ENCODE data around the gene PACS2. TPM values are rescaled to one million over a fixed set of nuclear protein-coding genes. Genes with fewer than 3 reads are reported as not detected.
"Not testable (repeated sequence)": the region's sequence is repeated elsewhere in the genome, so short reads cannot be mapped to it uniquely, and the experiment has no call there.

PACS2 gene
- total and polyA plus RNA-seq, 4 experiments from 2014 or later = 1.9 to 76.6 (median 39.3) TPM

- peak overlapping the region in 6 of 8 donors; percentile 1 to 60 (median 18) for H3K4me3 Mint-ChIP-seq
- no peak overlapping the region for H3K4me3 ChIP-seq (ENCODE audit: low read length in 2 of 2)
- H3K27me3 Mint-ChIP-seq = no peaks in the 10 kb centered on the region
- ChIA-PET CTCF (ENCODE audit: partially characterized antibody) (no interaction called here), POLR2A (ENCODE audit: partially characterized antibody) (interaction anchor here (0.7 kb wide), 1 partner anchor 31 kb away, joined by 3 read pairs; the partner anchor contains the start of gene BRF1)
- no peak overlapping the region for H3K27ac ChIP-seq (ENCODE audit: low read depth, low read length)
- H3K9me3 ChIP-seq (ENCODE audit: control insufficient read depth in 1 of 2, low read length in 2 of 2) = no peaks in the 10 kb centered on the region
- peak overlapping the region in 5 of 7 donors; percentile 18 to 87 (median 65) for H3K27ac Mint-ChIP-seq
- peaks cover 0 to 4% of the 10 kb centered on the region in 2 donors for H3K36me3 Mint-ChIP-seq
- peaks cover 21% of the 10 kb centered on the region for H3K4me1 ChIP-seq (ENCODE audit: insufficient read depth, low read length)
- H3K4me1 Mint-ChIP-seq = peaks cover 13 to 46% (median 26%) of the 10 kb centered on the region in 4 donors
- intact Hi-C loops (cut with micrococcal nuclease) = no loop called here
- DNase-seq = peak in 1 of 5 donors; percentile 8
- no peaks in the 10 kb centered on the region for H3K9me3 Mint-ChIP-seq
- H3K36me3 ChIP-seq (ENCODE audit: insufficient read depth, low read length) = no peaks in the 10 kb centered on the region
- no peaks in the 10 kb centered on the region for H3K27me3 ChIP-seq (ENCODE audit: insufficient read depth, low read length)
These were observed 17.2 kb downstream of the PACS2 start for GRCh38 chr14:105331575-105332349.

GRCh38 chr14:105332350-105332874 lies 17.9 kb downstream of the PACS2 start:
- H3K27me3 Mint-ChIP-seq = no peaks in the 10 kb centered on the region
- Histone ChIP-seq H3K36me3 (ENCODE audit: insufficient read depth, low read length) (no peaks in the 10 kb centered on the region), H3K4me1 (ENCODE audit: insufficient read depth, low read length) (peaks cover 21% of the 10 kb centered on the region), H3K27ac (ENCODE audit: low read depth, low read length) (no peak overlapping the region), H3K9me3 (ENCODE audit: control insufficient read depth in 1 of 2, low read length in 2 of 2) (no peaks in the 10 kb centered on the region), H3K27me3 (ENCODE audit: insufficient read depth, low read length) (no peaks in the 10 kb centered on the region), H3K4me3 (ENCODE audit: low read length in 2 of 2) (no peak overlapping the region)
- DNase-seq = no peak
- no peak overlapping the region for H3K4me3 Mint-ChIP-seq
- intact Hi-C loops (cut with micrococcal nuclease) = no loop called here
- no peaks in the 10 kb centered on the region for H3K9me3 Mint-ChIP-seq
- no peak overlapping the region for H3K27ac Mint-ChIP-seq
- ChIA-PET CTCF (ENCODE audit: partially characterized antibody) (no interaction called here), POLR2A (ENCODE audit: partially characterized antibody) (no interaction called here)
- H3K36me3 Mint-ChIP-seq = peaks cover 0 to 3% of the 10 kb centered on the region in 2 donors
- peaks cover 13 to 43% (median 26%) of the 10 kb centered on the region in 4 donors for H3K4me1 Mint-ChIP-seq

GRCh38 chr14:105333020-105333490 lies 18.5 kb downstream of the PACS2 start:
- Mint-ChIP-seq H3K9me3 (no peaks in the 10 kb centered on the region), H3K27me3 (no peaks in the 10 kb centered on the region), H3K4me1 (peaks cover 13 to 43% (median 26%) of the 10 kb centered on the region in 4 donors), H3K27ac (peak overlapping the region in 1 of 7 donors; percentile 85), H3K36me3 (peaks cover 0 to 3% of the 10 kb centered on the region in 2 donors), H3K4me3 (no peak overlapping the region)
- no peak for DNase-seq
- Histone ChIP-seq H3K27ac (ENCODE audit: low read depth, low read length) (no peak overlapping the region), H3K4me3 (ENCODE audit: low read length in 2 of 2) (no peak overlapping the region), H3K4me1 (ENCODE audit: insufficient read depth, low read length) (peaks cover 21% of the 10 kb centered on the region), H3K27me3 (ENCODE audit: insufficient read depth, low read length) (no peaks in the 10 kb centered on the region), H3K9me3 (ENCODE audit: control insufficient read depth in 1 of 2, low read length in 2 of 2) (no peaks in the 10 kb centered on the region), H3K36me3 (ENCODE audit: insufficient read depth, low read length) (no peaks in the 10 kb centered on the region)
- intact Hi-C loops (cut with micrococcal nuclease) = no loop called here
- ChIA-PET POLR2A (ENCODE audit: partially characterized antibody) (no interaction called here), CTCF (ENCODE audit: partially characterized antibody) (no interaction called here)

- Histone ChIP-seq H3K27me3 (ENCODE audit: insufficient read depth, low read length) (no peaks in the 10 kb centered on the region), H3K27ac (ENCODE audit: low read depth, low read length) (no peak overlapping the region), H3K9me3 (ENCODE audit: control insufficient read depth in 1 of 2, low read length in 2 of 2) (no peaks in the 10 kb centered on the region), H3K4me3 (ENCODE audit: low read length in 2 of 2) (no peak overlapping the region), H3K36me3 (ENCODE audit: insufficient read depth, low read length) (no peaks in the 10 kb centered on the region), H3K4me1 (ENCODE audit: insufficient read depth, low read length) (peaks cover 21% of the 10 kb centered on the region)
- intact Hi-C loops (cut with micrococcal nuclease) = no loop called here
- no peak for DNase-seq
- Mint-ChIP-seq H3K4me3 (no peak overlapping the region), H3K27me3 (no peaks in the 10 kb centered on the region), H3K9me3 (no peaks in the 10 kb centered on the region), H3K4me1 (peaks cover 12 to 38% (median 22%) of the 10 kb centered on the region in 4 donors), H3K27ac (no peak overlapping the region), H3K36me3 (no peaks in the 10 kb centered on the region)
- ChIA-PET POLR2A (ENCODE audit: partially characterized antibody) (interaction anchor here (0.6 kb wide), 1 partner anchor 33 kb away, joined by 3 read pairs; the partner anchor contains the start of gene BRF1), CTCF (ENCODE audit: partially characterized antibody) (interaction anchor here (0.8 to 1.5 kb wide), 2 partner anchors 18 to 232 kb away, joined by 3 to 4 read pairs; no protein-coding TSS in a partner anchor)
These were observed 19.2 kb downstream of the PACS2 start for GRCh38 chr14:105333613-105334364.

- H3K4me1 Mint-ChIP-seq = peaks cover 9 to 30% (median 19%) of the 10 kb centered on the region in 4 donors
- ChIA-PET POLR2A (ENCODE audit: partially characterized antibody) (interaction anchor here (0.6 kb wide), 1 partner anchor 33 kb away, joined by 3 read pairs; the partner anchor contains the start of gene BRF1), CTCF (ENCODE audit: partially characterized antibody) (interaction anchor here (0.8 to 1.5 kb wide), 2 partner anchors 17 to 233 kb away, joined by 3 to 4 read pairs; no protein-coding TSS in a partner anchor)
- Histone ChIP-seq H3K27ac (ENCODE audit: low read depth, low read length) (no peak overlapping the region), H3K36me3 (ENCODE audit: insufficient read depth, low read length) (no peaks in the 10 kb centered on the region), H3K9me3 (ENCODE audit: control insufficient read depth in 1 of 2, low read length in 2 of 2) (no peaks in the 10 kb centered on the region), H3K27me3 (ENCODE audit: insufficient read depth, low read length) (no peaks in the 10 kb centered on the region), H3K4me3 (ENCODE audit: low read length in 2 of 2) (no peak overlapping the region), H3K4me1 (ENCODE audit: insufficient read depth, low read length) (peaks cover 21% of the 10 kb centered on the region)
- H3K27ac Mint-ChIP-seq = no peak overlapping the region
- no peaks in the 10 kb centered on the region for H3K36me3 Mint-ChIP-seq
- no peaks in the 10 kb centered on the region for H3K9me3 Mint-ChIP-seq
- H3K4me3 Mint-ChIP-seq = no peak overlapping the region
- DNase-seq = no peak
- intact Hi-C loops (cut with micrococcal nuclease) = no loop called here
- H3K27me3 Mint-ChIP-seq = no peaks in the 10 kb centered on the region
These were observed 20.1 kb downstream of the PACS2 start for GRCh38 chr14:105334383-105335230.

- H3K27ac ChIP-seq (ENCODE audit: low read depth, low read length); H3K27me3 Mint-ChIP-seq; H3K4me3 ChIP-seq (ENCODE audit: low read length in 2 of 2); CTCF ChIA-PET (ENCODE audit: partially characterized antibody); H3K27ac Mint-ChIP-seq; H3K4me3 Mint-ChIP-seq; POLR2A ChIA-PET (ENCODE audit: partially characterized antibody); H3K9me3 ChIP-seq (ENCODE audit: control insufficient read depth in 1 of 2, low read length in 2 of 2); DNase-seq; H3K9me3 Mint-ChIP-seq; H3K27me3 ChIP-seq (ENCODE audit: insufficient read depth, low read length); H3K36me3 Mint-ChIP-seq; intact Hi-C loops (cut with micrococcal nuclease); H3K36me3 ChIP-seq (ENCODE audit: insufficient read depth, low read length): not testable (repeated sequence)
- H3K4me1 ChIP-seq (ENCODE audit: insufficient read depth, low read length) = peaks cover 15% of the 10 kb centered on the region
- H3K4me1 Mint-ChIP-seq = peaks cover 9 to 27% (median 19%) of the 10 kb centered on the region in 4 donors
These were observed 20.6 kb downstream of the PACS2 start for GRCh38 chr14:105335231-105335542.

All from CD4-positive, alpha-beta memory T cell (primary cell).